Measurements from ENCODE around the gene PRKCE. TPM values are rescaled to one million over a fixed set of nuclear protein-coding genes. Genes with fewer than 3 reads are reported as not detected.
A peak's percentile ranks its signal among the peaks of the same experiment; 100 is the strongest.

Gene PRKCE
- total and polyA plus RNA-seq, 2 experiments from 2014 or later, result 0.94 to 1.2 TPM

GRCh38 chr2:46007412-46007811, 355.9 kb downstream of the PRKCE start (continued):
- TF ChIP-seq ZNF462 (CRISPR knock-in tag; IDR thresholded peaks at IDR 0.05), result no peak
- no peak for TF ChIP-seq ETS1 (IDR thresholded peaks at IDR 0.05)
- TF ChIP-seq CREB1 (CRISPR knock-in tag; IDR thresholded peaks at IDR 0.05; ENCODE audit: low read depth), result no peak

- H3K27me3 Mint-ChIP-seq (ENCODE audit: insufficient read depth, low read depth, poor library complexity), result peaks cover 4% of the 10 kb centered on the region
- Histone ChIP-seq H4K20me1 (replicated peaks; ENCODE audit: insufficient read depth) (no peaks in the 10 kb centered on the region), H3F3A (replicated peaks; ENCODE audit: low read depth) (no peaks in the 10 kb centered on the region), H3K4me3 (no peak overlapping the region), H3K4me2 (no peak overlapping the region), H3K4me1 (ENCODE audit: insufficient read depth) (no peaks in the 10 kb centered on the region), H2AFZ (no peak overlapping the region), H3K27ac (ENCODE audit: low read depth) (no peak overlapping the region), H3K36me3 (ENCODE audit: insufficient read depth) (no peaks in the 10 kb centered on the region), H3K9me2 (ENCODE audit: insufficient read depth) (0 out of 2 replicates have a peak, but pooled peaks cover 4% of the 10 kb centered on the region), H3K27me3 (ENCODE audit: insufficient read depth) (no peaks in the 10 kb centered on the region), H3K79me2 (replicated peaks; ENCODE audit: insufficient read depth) (no peaks in the 10 kb centered on the region)
- ATAC-seq, result no peak
- no peak overlapping the region for H3K4me3 Mint-ChIP-seq
- H3K4me1 Mint-ChIP-seq, result peaks cover 6% of the 10 kb centered on the region; the same call in 2 of the 3 replicates
- no peaks in the 10 kb centered on the region for H3K36me3 Mint-ChIP-seq (ENCODE audit: low read depth)
- H3K9me3 Mint-ChIP-seq, result no peaks in the 10 kb centered on the region
- DNase-seq (ENCODE audit: low spot score), result no peak
- H3K27ac Mint-ChIP-seq, result 0 out of 2 replicates have a peak overlapping the region, but pooled peaks have one; percentile 70
- no peak for TF ChIP-seq ETS1 (IDR thresholded peaks at IDR 0.05)
- no peak for TF ChIP-seq NANOG (IDR thresholded peaks at IDR 0.05; ENCODE audit: borderline replicate concordance)
- TF ChIP-seq ZNF462 (CRISPR knock-in tag; IDR thresholded peaks at IDR 0.05), result no peak
These were observed 356.8 kb downstream of the PRKCE start for GRCh38 chr2:46008091-46008870.
